HFF-Myc (cell line): ENCODE data around the gene DRC7.

Source experiments
- DNase-seq: peaks from one replicate; pipeline ENCODE4 v3.0.0-alpha.2; 2011; ENCODE audit warnings: low read depth; ENCODE audit errors: extremely low read depth
- H3K4me3 ChIP-seq: replicated peaks from 2 replicates; pipeline ENCODE4 v1.5.1; 2011; ENCODE audit warnings: low read depth, mild to moderate bottlenecking, control low read depth, low read length
- TF ChIP-seq, protein P1 (sequence below): IDR thresholded peaks from 2 replicates; pipeline ENCODE4 v1.5.1; 2012; ENCODE audit warnings: mild to moderate bottlenecking, low read depth, low read length, control low read depth; ENCODE audit errors: missing control alignments

DRC7 gene

DNA sequence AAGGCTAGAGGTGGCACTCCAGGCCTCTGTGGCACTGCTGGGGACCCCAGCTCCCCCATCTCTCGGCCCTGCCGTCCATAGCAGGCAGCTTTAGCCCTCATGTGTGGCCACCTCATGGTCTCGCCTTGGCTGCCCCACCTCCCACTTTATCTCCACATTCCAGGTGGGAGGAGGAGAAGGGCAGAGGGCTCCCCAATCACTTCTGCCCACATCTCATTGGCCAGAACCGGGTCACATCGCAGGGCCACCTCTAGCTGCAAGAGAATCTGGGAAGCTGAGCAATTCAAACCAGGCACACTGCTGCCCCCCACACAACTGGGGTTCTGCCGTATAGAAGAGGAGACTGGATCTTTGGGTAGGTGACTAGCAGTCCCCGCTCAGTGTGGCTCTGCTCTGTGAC lies 1.6 kb downstream of the DRC7 start:
- no peak overlapping the region for H3K4me3 ChIP-seq
- no peak for DNase-seq
- TF ChIP-seq, protein P1, sequence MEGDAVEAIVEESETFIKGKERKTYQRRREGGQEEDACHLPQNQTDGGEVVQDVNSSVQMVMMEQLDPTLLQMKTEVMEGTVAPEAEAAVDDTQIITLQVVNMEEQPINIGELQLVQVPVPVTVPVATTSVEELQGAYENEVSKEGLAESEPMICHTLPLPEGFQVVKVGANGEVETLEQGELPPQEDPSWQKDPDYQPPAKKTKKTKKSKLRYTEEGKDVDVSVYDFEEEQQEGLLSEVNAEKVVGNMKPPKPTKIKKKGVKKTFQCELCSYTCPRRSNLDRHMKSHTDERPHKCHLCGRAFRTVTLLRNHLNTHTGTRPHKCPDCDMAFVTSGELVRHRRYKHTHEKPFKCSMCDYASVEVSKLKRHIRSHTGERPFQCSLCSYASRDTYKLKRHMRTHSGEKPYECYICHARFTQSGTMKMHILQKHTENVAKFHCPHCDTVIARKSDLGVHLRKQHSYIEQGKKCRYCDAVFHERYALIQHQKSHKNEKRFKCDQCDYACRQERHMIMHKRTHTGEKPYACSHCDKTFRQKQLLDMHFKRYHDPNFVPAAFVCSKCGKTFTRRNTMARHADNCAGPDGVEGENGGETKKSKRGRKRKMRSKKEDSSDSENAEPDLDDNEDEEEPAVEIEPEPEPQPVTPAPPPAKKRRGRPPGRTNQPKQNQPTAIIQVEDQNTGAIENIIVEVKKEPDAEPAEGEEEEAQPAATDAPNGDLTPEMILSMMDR, result no peak

DNA sequence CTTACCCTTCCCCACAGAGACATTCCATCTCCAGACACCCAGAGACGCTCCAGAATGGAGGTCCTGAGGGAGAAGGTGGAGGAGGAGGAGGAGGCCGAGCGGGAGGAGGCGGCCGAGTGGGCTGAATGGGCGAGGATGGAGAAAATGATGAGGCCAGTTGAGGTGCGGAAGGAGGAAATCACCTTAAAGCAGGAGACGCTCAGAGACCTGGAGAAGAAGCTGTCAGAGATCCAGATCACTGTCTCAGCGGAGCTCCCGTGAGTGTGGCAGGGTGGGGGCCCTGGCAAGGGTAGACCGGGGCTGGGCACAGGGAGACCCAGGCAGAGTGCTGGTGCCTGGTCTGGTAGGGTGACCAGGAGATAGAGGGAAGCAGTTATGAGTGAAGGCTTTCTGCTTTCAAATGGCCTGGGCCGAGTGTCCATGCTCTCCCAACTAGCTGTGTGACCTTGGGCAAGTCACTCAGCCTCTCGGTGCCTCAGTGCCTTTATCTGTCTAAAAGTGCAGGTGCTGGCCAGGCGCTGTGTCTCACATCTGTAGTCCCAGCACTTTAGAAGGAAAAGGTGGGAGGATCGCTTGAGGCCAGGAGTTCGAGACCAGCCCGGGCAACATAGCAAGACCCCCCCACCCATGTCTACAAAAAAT lies 3.4 kb downstream of the DRC7 start:
- DNase-seq, result no peak
- TF ChIP-seq, protein P1, result no peak
- no peak overlapping the region for H3K4me3 ChIP-seq

DNA sequence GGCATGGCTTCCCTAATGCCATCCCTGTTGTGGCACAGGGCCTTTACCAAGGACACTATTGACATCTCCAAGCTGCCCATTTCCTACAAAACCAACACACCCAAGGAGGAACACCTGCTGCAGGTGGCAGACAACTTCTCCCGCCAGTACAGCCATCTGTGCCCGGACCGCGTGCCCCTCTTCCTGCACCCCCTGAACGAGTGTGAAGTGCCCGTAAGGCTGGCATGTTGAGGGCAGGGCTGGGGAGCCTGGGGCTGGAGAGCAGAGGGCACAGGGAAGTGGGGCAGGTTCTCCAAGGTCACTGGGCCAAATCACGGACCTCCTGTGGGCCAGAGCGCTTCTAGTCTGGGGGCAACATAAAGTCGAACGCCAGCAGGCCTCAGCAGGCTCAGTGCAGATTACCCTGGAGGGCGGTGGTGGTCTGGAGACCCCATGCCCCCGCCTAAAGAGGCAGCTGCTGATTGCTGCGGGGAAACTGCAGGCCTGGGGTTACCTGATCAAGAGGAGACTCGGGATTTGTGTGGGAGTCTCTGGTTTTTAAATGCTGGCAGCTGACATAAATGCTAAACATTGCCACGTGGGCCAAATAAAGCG lies 4.3 kb downstream of the DRC7 start:
- DNase-seq, result no peak
- no peak overlapping the region for H3K4me3 ChIP-seq
- TF ChIP-seq, protein P1, result no peak

DNA sequence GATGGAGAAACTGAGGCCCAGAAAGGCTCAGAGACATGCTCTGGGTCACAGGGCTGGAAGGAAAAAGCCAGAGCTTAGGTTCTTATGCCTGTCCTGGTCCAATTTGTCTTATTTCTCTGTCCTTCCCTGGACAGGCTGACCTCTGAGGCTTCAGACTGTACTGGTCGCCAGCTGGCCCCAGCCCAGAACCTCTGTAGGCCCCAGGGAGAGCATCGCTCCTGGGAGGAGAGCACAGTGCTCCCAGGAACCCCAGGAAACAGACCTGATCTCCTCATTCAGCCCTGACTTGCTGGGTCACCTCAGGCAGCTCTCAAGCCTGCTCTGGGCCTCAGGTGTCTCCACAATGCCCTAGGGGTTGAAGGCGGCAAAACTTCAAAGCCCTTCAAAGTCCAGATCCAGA lies 4.9 kb downstream of the DRC7 start:
- H3K4me3 ChIP-seq, result no peak overlapping the region
- TF ChIP-seq, protein P1, result no peak
- no peak for DNase-seq

DNA sequence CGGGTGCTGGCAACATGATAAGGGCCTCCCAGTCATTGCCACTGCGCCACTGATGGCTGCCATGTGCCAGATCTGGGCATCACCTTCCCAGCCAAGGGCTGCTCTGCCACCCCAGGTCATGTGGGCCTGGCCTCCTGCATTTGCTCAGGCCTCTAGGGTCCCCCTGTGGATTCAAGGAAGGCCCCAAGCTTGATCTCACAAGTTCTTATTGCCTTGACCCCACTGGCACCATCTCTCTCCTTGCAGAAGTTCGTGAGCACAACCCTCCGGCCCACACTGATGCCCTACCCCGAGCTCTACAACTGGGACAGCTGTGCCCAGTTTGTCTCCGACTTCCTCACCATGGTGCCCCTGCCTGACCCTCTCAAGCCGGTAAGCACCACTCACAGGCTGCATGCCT lies 5.3 kb downstream of the DRC7 start:
- TF ChIP-seq, protein P1, result no peak
- no peak overlapping the region for H3K4me3 ChIP-seq
- DNase-seq, result no peak

GRCh38 chr16:57700781-57701551 lies 6.4 kb downstream of the DRC7 start:
- no peak overlapping the region for H3K4me3 ChIP-seq
- DNase-seq, result no peak
- TF ChIP-seq, protein P1, result no peak
